Neural cell (in vitro differentiated cells): ENCODE measurements around the gene SAMM50.

ENCODE experiments used
- EZH2 ChIP-seq: fragments of 200-600, 300-800 bp; shearing (Covaris generic), sonication (generic); IDR thresholded peaks from 2 replicates; pipeline ENCODE4 v1.6.1; 2014; ENCODE audit warnings: antibody characterized with exemption, low read length, borderline replicate concordance, mild to moderate bottlenecking; ENCODE audit not compliant: insufficient read depth, poor library complexity, severe bottlenecking
- POLR2AphosphoS5 ChIP-seq: IDR thresholded peaks from 2 replicates; pipeline ENCODE4 v1.6.1; 2012
- RAD21 ChIP-seq: fragments of 450-650 bp; conservative IDR thresholded peaks from 2 replicates; pipeline ENCODE4 v1.6.1; 2014; ENCODE audit warnings: antibody characterized with exemption, mild to moderate bottlenecking, moderate library complexity
- TAF1 ChIP-seq: IDR thresholded peaks from 2 replicates; pipeline ENCODE4 v1.6.1; 2012; ENCODE audit warnings: low read depth
- TF ChIP-seq, protein P1 (sequence below): fragments of 450-650 bp; IDR thresholded peaks from 2 replicates; pipeline ENCODE4 v1.5.1; 2014; ENCODE audit warnings: antibody characterized with exemption, mild to moderate bottlenecking, moderate library complexity; ENCODE audit not compliant: poor library complexity, severe bottlenecking

DNA sequence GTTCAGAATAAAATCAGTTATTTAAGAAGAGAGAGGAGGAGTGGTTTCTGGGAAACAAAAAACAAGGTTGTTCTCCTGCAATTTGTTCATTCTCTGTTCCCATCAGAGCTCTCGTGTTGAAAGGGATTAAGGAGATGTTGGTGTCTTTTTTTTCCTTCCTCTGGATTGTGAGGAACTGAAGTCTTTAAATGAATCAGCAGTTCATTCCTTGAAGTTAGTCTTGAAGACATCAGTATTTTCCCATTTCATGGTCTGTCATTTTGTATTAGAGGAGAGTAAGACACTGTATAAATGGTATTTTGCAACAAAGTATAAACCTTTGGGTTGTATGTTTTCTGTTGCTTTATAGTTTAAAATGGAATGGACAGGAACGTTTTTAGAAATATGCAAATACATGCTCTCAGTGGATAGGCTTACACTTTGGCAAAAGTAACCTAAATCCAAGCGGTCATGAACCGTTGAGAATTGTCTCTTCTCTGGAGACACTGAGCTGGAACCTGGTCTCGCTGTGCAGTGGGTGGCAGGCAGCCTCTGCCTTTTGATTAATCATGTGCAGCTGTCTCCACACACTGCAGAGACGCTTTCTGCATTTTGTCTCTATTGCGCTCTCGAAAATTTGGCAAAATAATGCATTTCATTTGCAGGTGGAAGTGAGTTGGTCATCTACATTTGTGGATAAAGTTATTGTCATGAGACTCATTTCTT lies 33.0 kb downstream of the SAMM50 start:
- TF ChIP-seq EZH2 (no peak), TAF1 (no peak), POLR2AphosphoS5 (no peak), RAD21 (no peak)
- TF ChIP-seq, protein P1, sequence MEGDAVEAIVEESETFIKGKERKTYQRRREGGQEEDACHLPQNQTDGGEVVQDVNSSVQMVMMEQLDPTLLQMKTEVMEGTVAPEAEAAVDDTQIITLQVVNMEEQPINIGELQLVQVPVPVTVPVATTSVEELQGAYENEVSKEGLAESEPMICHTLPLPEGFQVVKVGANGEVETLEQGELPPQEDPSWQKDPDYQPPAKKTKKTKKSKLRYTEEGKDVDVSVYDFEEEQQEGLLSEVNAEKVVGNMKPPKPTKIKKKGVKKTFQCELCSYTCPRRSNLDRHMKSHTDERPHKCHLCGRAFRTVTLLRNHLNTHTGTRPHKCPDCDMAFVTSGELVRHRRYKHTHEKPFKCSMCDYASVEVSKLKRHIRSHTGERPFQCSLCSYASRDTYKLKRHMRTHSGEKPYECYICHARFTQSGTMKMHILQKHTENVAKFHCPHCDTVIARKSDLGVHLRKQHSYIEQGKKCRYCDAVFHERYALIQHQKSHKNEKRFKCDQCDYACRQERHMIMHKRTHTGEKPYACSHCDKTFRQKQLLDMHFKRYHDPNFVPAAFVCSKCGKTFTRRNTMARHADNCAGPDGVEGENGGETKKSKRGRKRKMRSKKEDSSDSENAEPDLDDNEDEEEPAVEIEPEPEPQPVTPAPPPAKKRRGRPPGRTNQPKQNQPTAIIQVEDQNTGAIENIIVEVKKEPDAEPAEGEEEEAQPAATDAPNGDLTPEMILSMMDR: no peak
